IgD-negative memory B cell (primary cell): ENCODE measurements around the gene SMTN. TPM values are rescaled to one million over a fixed set of nuclear protein-coding genes. Genes with fewer than 3 reads are reported as not detected.

Source experiments
- H3K27ac Mint-ChIP-seq, 3 donors: one replicate each; pipeline ENCODE4 v1.8.0; 2020 to 2022; ENCODE audit warnings: mild to moderate bottlenecking in 3 of 3, mixed read lengths in 3 of 3, moderate library complexity in 1 of 3
- H3K27me3 Mint-ChIP-seq: one replicate; pipeline ENCODE4 v1.8.0; 2021; ENCODE audit warnings: mixed read lengths
- H3K36me3 Mint-ChIP-seq: one replicate; pipeline ENCODE4 v1.8.0; 2020; ENCODE audit warnings: mild to moderate bottlenecking, mixed read lengths
- H3K4me1 Mint-ChIP-seq, 3 donors: one replicate each; pipeline ENCODE4 v1.8.0; 2020 to 2022; ENCODE audit warnings: mixed read lengths in 3 of 3, mild to moderate bottlenecking in 1 of 3
- H3K4me3 Mint-ChIP-seq, 4 donors: one replicate each; pipeline ENCODE4 v1.8.0; 2020 to 2022; ENCODE audit warnings: mild to moderate bottlenecking in 4 of 4, mixed read lengths in 4 of 4, moderate library complexity in 3 of 4
- H3K9me3 Mint-ChIP-seq, 3 donors: one replicate each; pipeline ENCODE4 v1.8.0; 2020 to 2021; ENCODE audit warnings: mixed read lengths in 3 of 3, mild to moderate bottlenecking in 1 of 3
- polyA plus RNA-seq: library from polyadenylated mRNA; unstranded; fragments of 300-500 nt; fragmentation: Illumina TruSeq; gene quantifications from one replicate; pipeline ENCODE4 v1.2.3, GENCODE V29; 2021

Gene SMTN
- polyA plus RNA-seq = 6.0 TPM

GRCh38 chr22:31080848-31081649 is at the start of gene SMTN:
TSS of gene SMTN (plus strand) at chr22:31081318. CDS start at chr22:31083259, 1,941 bp downstream.
- Mint-ChIP-seq H3K36me3 (no peaks in the 10 kb centered on the region), H3K27ac (peak within 1 kb of the TSS in 2 of 3 donors; percentile 57 to 59), H3K4me3 (peak within 1 kb of the TSS; percentile 81 to 97 (median 92)), H3K27me3 (no peaks in the 10 kb centered on the region), H3K9me3 (no peaks in the 10 kb centered on the region), H3K4me1 (peaks cover 8 to 24% (median 17%) of the 10 kb centered on the region in 3 donors)

GRCh38 chr22:31036671-31037550 is 44.2 kb upstream of the SMTN start:
- no peak overlapping the region for H3K4me3 Mint-ChIP-seq
- H3K4me1 Mint-ChIP-seq = no peaks in the 10 kb centered on the region
- no peaks in the 10 kb centered on the region for H3K36me3 Mint-ChIP-seq
- H3K9me3 Mint-ChIP-seq = peaks cover 0 to 2% (median 0%) of the 10 kb centered on the region in 3 donors
- H3K27ac Mint-ChIP-seq = peak overlapping the region in 1 of 3 donors; percentile 57
- H3K27me3 Mint-ChIP-seq = peaks cover 7% of the 10 kb centered on the region

- peaks cover 0 to 2% (median 0%) of the 10 kb centered on the region in 3 donors for H3K9me3 Mint-ChIP-seq
Observed at GRCh38 chr22:31038686-31039085, 42.4 kb upstream of the SMTN start.

GRCh38 chr22:31039393-31039792 is 41.7 kb upstream of the SMTN start:
- Mint-ChIP-seq H3K36me3 (no peaks in the 10 kb centered on the region), H3K9me3 (peaks cover 0 to 2% (median 0%) of the 10 kb centered on the region in 3 donors), H3K27me3 (peaks cover 10% of the 10 kb centered on the region), H3K4me3 (no peak overlapping the region), H3K4me1 (no peaks in the 10 kb centered on the region), H3K27ac (no peak overlapping the region)

More at GRCh38 chr22:31038686-31039085, 42.4 kb upstream of the SMTN start:
- no peaks in the 10 kb centered on the region for H3K36me3 Mint-ChIP-seq
- peaks cover 10% of the 10 kb centered on the region for H3K27me3 Mint-ChIP-seq
- H3K27ac Mint-ChIP-seq = no peak overlapping the region
- no peaks in the 10 kb centered on the region for H3K4me1 Mint-ChIP-seq
- H3K4me3 Mint-ChIP-seq = no peak overlapping the region

GRCh38 chr22:31040542-31041398 is 40.3 kb upstream of the SMTN start:
- H3K4me3 Mint-ChIP-seq = no peak overlapping the region
- H3K36me3 Mint-ChIP-seq = no peaks in the 10 kb centered on the region
- peaks cover 0 to 2% (median 0%) of the 10 kb centered on the region in 3 donors for H3K9me3 Mint-ChIP-seq
- no peaks in the 10 kb centered on the region for H3K4me1 Mint-ChIP-seq
- peaks cover 9% of the 10 kb centered on the region for H3K27me3 Mint-ChIP-seq
- no peak overlapping the region for H3K27ac Mint-ChIP-seq

- H3K9me3 Mint-ChIP-seq = peaks cover 0 to 2% (median 0%) of the 10 kb centered on the region in 3 donors
- H3K4me1 Mint-ChIP-seq = no peaks in the 10 kb centered on the region
- H3K27me3 Mint-ChIP-seq = peaks cover 9% of the 10 kb centered on the region
- no peak overlapping the region for H3K27ac Mint-ChIP-seq
- no peak overlapping the region for H3K4me3 Mint-ChIP-seq
- H3K36me3 Mint-ChIP-seq = no peaks in the 10 kb centered on the region
Observed at GRCh38 chr22:31044262-31044861, 36.8 kb upstream of the SMTN start.

GRCh38 chr22:31045900-31046538 is 35.1 kb upstream of the SMTN start:
- Mint-ChIP-seq H3K4me3 (no peak overlapping the region), H3K9me3 (peaks cover 0 to 2% (median 0%) of the 10 kb centered on the region in 3 donors), H3K27me3 (peaks cover 10% of the 10 kb centered on the region), H3K4me1 (no peaks in the 10 kb centered on the region), H3K36me3 (no peaks in the 10 kb centered on the region), H3K27ac (peak overlapping the region in 1 of 3 donors; percentile 21)

GRCh38 chr22:31046539-31047226 is 34.4 kb upstream of the SMTN start:
- H3K36me3 Mint-ChIP-seq = no peaks in the 10 kb centered on the region

GRCh38 chr22:31048570-31048969 is 32.5 kb upstream of the SMTN start:
- peaks cover 4% of the 10 kb centered on the region for H3K27me3 Mint-ChIP-seq
- no peaks in the 10 kb centered on the region for H3K4me1 Mint-ChIP-seq
- peaks cover 0 to 2% (median 0%) of the 10 kb centered on the region in 3 donors for H3K9me3 Mint-ChIP-seq
- no peak overlapping the region for H3K4me3 Mint-ChIP-seq
- no peak overlapping the region for H3K27ac Mint-ChIP-seq
- H3K36me3 Mint-ChIP-seq = peaks cover 4% of the 10 kb centered on the region

More at GRCh38 chr22:31046539-31047226, 34.4 kb upstream of the SMTN start:
- Mint-ChIP-seq H3K27ac (no peak overlapping the region), H3K27me3 (peaks cover 7% of the 10 kb centered on the region), H3K4me1 (no peaks in the 10 kb centered on the region), H3K9me3 (peaks cover 0 to 2% (median 0%) of the 10 kb centered on the region in 3 donors), H3K4me3 (no peak overlapping the region)

GRCh38 chr22:31049815-31050420 is 31.2 kb upstream of the SMTN start:
- peaks cover 0 to 2% (median 0%) of the 10 kb centered on the region in 3 donors for H3K9me3 Mint-ChIP-seq
- no peak overlapping the region for H3K4me3 Mint-ChIP-seq
- H3K27ac Mint-ChIP-seq = no peak overlapping the region
- H3K36me3 Mint-ChIP-seq = peaks cover 4% of the 10 kb centered on the region
- no peaks in the 10 kb centered on the region for H3K4me1 Mint-ChIP-seq
- H3K27me3 Mint-ChIP-seq = peaks cover 4% of the 10 kb centered on the region

GRCh38 chr22:31055117-31055634 is 25.9 kb upstream of the SMTN start:
- peaks cover 1% of the 10 kb centered on the region for H3K27me3 Mint-ChIP-seq
- no peak overlapping the region for H3K27ac Mint-ChIP-seq
- H3K9me3 Mint-ChIP-seq = no peaks in the 10 kb centered on the region
- H3K4me1 Mint-ChIP-seq = no peaks in the 10 kb centered on the region
- H3K36me3 Mint-ChIP-seq = peaks cover 4% of the 10 kb centered on the region
- no peak overlapping the region for H3K4me3 Mint-ChIP-seq

- Mint-ChIP-seq H3K9me3 (no peaks in the 10 kb centered on the region), H3K4me1 (no peaks in the 10 kb centered on the region), H3K27me3 (peaks cover under 1% of the 10 kb centered on the region), H3K4me3 (no peak overlapping the region), H3K36me3 (peaks cover 4% of the 10 kb centered on the region), H3K27ac (no peak overlapping the region)
Observed at GRCh38 chr22:31055635-31056159, 25.4 kb upstream of the SMTN start.
